HepG2 (cell line): ENCODE measurements around the gene MAGI1. TPM values are rescaled to one million over a fixed set of nuclear protein-coding genes. Genes with fewer than 3 reads are reported as not detected.

ENCODE experiments used
- FOXJ3 ChIP-seq: sonication (generic); formaldehyde crosslinking; IDR thresholded peaks from 2 replicates; pipeline ENCODE4 v1.4.0; 2020; ENCODE audit warnings: missing genetic modification reagents, mild to moderate bottlenecking, borderline replicate concordance
- FOXP1 ChIP-seq, 2 experiments: fragments of 450-650 bp in 1 of 2; IDR thresholded peaks; 2 replicates each; pipeline ENCODE4 v1.6.1; 2017 to 2018; ENCODE audit warnings: antibody characterized with exemption in 1 of 2
- HDAC6 ChIP-seq: fragments of 200-600 bp; sonication (generic); IDR thresholded peaks from 2 replicates; pipeline ENCODE4 v1.7.0; 2017; ENCODE audit warnings: mild to moderate bottlenecking, antibody characterized with exemption, low read length, low read depth
- HOXA5 ChIP-seq: sonication (generic); formaldehyde crosslinking; IDR thresholded peaks from 2 replicates; pipeline ENCODE4 v1.4.0; 2020; ENCODE audit warnings: missing genetic modification reagents
- NFATC3 ChIP-seq: sonication (generic); formaldehyde crosslinking; IDR thresholded peaks from 2 replicates; pipeline ENCODE4 v1.5.1; 2020; ENCODE audit warnings: mild to moderate bottlenecking, missing genetic modification reagents
- NR2F6 ChIP-seq, 2 experiments: IDR thresholded peaks; 2 replicates each; pipeline ENCODE4 v1.6.1; 2016; ENCODE audit warnings: antibody characterized with exemption in 1 of 2, mild to moderate bottlenecking in 1 of 2
- PITX1 ChIP-seq: sonication (generic); formaldehyde crosslinking; IDR thresholded peaks from 2 replicates; pipeline ENCODE4 v1.5.1; 2020; ENCODE audit warnings: mild to moderate bottlenecking, missing genetic modification reagents
- POGZ ChIP-seq: sonication (generic); formaldehyde crosslinking; IDR thresholded peaks from 2 replicates; pipeline ENCODE4 v1.4.0; 2020; ENCODE audit warnings: mild to moderate bottlenecking, missing genetic modification reagents
- SOX5 ChIP-seq: IDR thresholded peaks from 2 replicates; pipeline ENCODE4 v1.6.1; 2016; ENCODE audit warnings: borderline replicate concordance
- SOX6 ChIP-seq, 2 experiments: fragments of 450-650 bp in 1 of 2; sonication (generic) in 1 of 2; formaldehyde crosslinking in 1 of 2; IDR thresholded peaks; 2 replicates each; pipeline versions ENCODE4 v1.4.0 to v1.6.1; 2017 to 2020; ENCODE audit warnings: antibody characterized with exemption in 1 of 2, mild to moderate bottlenecking in 1 of 2, missing genetic modification reagents in 1 of 2
- SP1 ChIP-seq, 2 experiments: fragments of 450-650 bp in 1 of 2; sonication (generic) in 1 of 2; formaldehyde crosslinking in 1 of 2; IDR thresholded peaks; 2 replicates each; pipeline versions ENCODE4 v1.4.0 to v1.6.1; 2016 to 2020; ENCODE audit warnings: missing genetic modification reagents in 1 of 2
- TEAD3 ChIP-seq: optimal IDR thresholded peaks from 2 replicates; pipeline ENCODE3; 2016; ENCODE audit warnings: borderline replicate concordance
- ZBTB8A ChIP-seq: sonication (generic); formaldehyde crosslinking; IDR thresholded peaks from 2 replicates; pipeline ENCODE4 v1.4.0; 2020; ENCODE audit warnings: mild to moderate bottlenecking, low read depth, missing genetic modification reagents, borderline replicate concordance
- ZMYM4 ChIP-seq: sonication (generic); formaldehyde crosslinking; IDR thresholded peaks from 2 replicates; pipeline ENCODE4 v1.8.1; 2023; ENCODE audit warnings: mild to moderate bottlenecking, missing genetic modification reagents
- ZNF407 ChIP-seq: sonication (generic); formaldehyde crosslinking; IDR thresholded peaks from one replicate; pipeline ENCODE4 v1.5.1; 2020; ENCODE audit warnings: mild to moderate bottlenecking, missing genetic modification reagents; ENCODE audit errors: not compliant biosample characterization
- ZNF605 ChIP-seq: sonication (generic); formaldehyde crosslinking; IDR thresholded peaks from 2 replicates; pipeline ENCODE4 v1.8.0; 2022; ENCODE audit warnings: mild to moderate bottlenecking, missing genetic modification reagents
- ZNF850 ChIP-seq: sonication (generic); formaldehyde crosslinking; conservative IDR thresholded peaks from 2 replicates; pipeline ENCODE4 v1.9.0; 2021; ENCODE audit warnings: mild to moderate bottlenecking, missing genetic modification reagents
- polyA plus RNA-seq, 8 experiments: library from polyadenylated mRNA; depleted of rRNA in 3 of 8; stranded (reverse) in 7 of 8; unstranded in 1 of 8; fragments of >200 nt; fragmentation: Illumina TruSeq in 4 of 8; extraction: Trizol in 4 of 8; gene quantifications; 2 replicates each; pipeline versions ENCODE4 v1.2.1 to v1.2.3, GENCODE V29; 2011 to 2016; ENCODE audit warnings: low read depth in 4 of 8, missing spikeins in 1 of 8, mixed read lengths in 1 of 8; ENCODE audit not compliant: insufficient read depth in 1 of 8
- total RNA-seq, 5 experiments: library from RNA; depleted of rRNA; stranded (reverse); fragments of >200 nt; fragmentation: Illumina TruSeq; extraction: Trizol; gene quantifications; 2 replicates each; pipeline ENCODE4 v1.2.3, GENCODE V29; 2016; ENCODE audit warnings: low read depth in 1 of 5

The MAGI1 gene
- total and polyA plus RNA-seq, 2 of the 13 experiments (the other 11 are each of a cell fraction or from before 2014, with no cell fraction given) = 22.2 to 26.0 TPM

GRCh38 chr3:65875393-65876027 is 163.2 kb downstream of the MAGI1 start (continued):
- TF ChIP-seq ZNF407 (CRISPR knock-in tag) (no peak), NFATC3 (CRISPR knock-in tag) (no peak), ZNF850 (no peak), ZBTB8A (CRISPR knock-in tag) (no peak), FOXP1 (IDR thresholded peaks at IDR 0.05) (no peak), FOXP1 (CRISPR knock-in tag; IDR thresholded peaks at IDR 0.05) (peak; percentile 28; the same call in 1 of the 2 replicates), TEAD3 (CRISPR knock-in tag) (no peak), SOX5 (CRISPR knock-in tag) (peak; percentile 23; the same call in 1 of the 2 replicates), HOXA5 (CRISPR knock-in tag) (no peak), PITX1 (no peak), ZNF605 (CRISPR knock-in tag) (no peak), POGZ (CRISPR knock-in tag) (peak; percentile 39; the same call in 1 of the 2 replicates), SP1 (IDR thresholded peaks at IDR 0.05) (no peak), SP1 (CRISPR knock-in tag; IDR thresholded peaks at IDR 0.05) (no peak), SOX6 (IDR thresholded peaks at IDR 0.05) (no peak), SOX6 (CRISPR knock-in tag; IDR thresholded peaks at IDR 0.05) (peak; percentile 66; the same call in 1 of the 2 replicates), NR2F6 (IDR thresholded peaks at IDR 0.05) (0 out of 2 replicates have a peak, but pooled peaks have one; percentile 19), NR2F6 (CRISPR knock-in tag; IDR thresholded peaks at IDR 0.05) (no peak), ZMYM4 (CRISPR knock-in tag) (peak; percentile 49; the same call in 1 of the 2 replicates), HDAC6 (no peak), FOXJ3 (no peak)
